Adipocyte (in vitro differentiated cells): ENCODE data around the gene ANKRD33B.
"Not testable (repeated sequence)": the region's sequence is repeated elsewhere in the genome, so short reads cannot be mapped to it uniquely, and the experiment has no call there.

Experiments
- DNase-seq: peaks from one replicate; pipeline ENCODE4 v3.0.0-alpha.2; 2015; ENCODE audit warnings: low read depth
- H3K27me3 ChIP-seq: replicated peaks from 2 replicates; pipeline ENCODE4 v1.7.0; 2013; ENCODE audit warnings: mild to moderate bottlenecking, low read length, moderate library complexity; ENCODE audit not compliant: control insufficient read depth, insufficient read depth
- H3K36me3 ChIP-seq: 2 replicates; pipeline ENCODE4 v1.7.0; 2013; ENCODE audit warnings: low read length, mild to moderate bottlenecking, moderate library complexity; ENCODE audit not compliant: control insufficient read depth, insufficient read depth, severe bottlenecking
- H3K4me1 ChIP-seq: 2 replicates; pipeline ENCODE4 v1.7.0; 2013; ENCODE audit warnings: mild to moderate bottlenecking, low read length, moderate library complexity; ENCODE audit not compliant: control insufficient read depth, insufficient read depth
- H3K4me3 ChIP-seq: 2 replicates; pipeline ENCODE4 v1.7.0; 2013; ENCODE audit warnings: mild to moderate bottlenecking, low read length, moderate library complexity
- H3K9ac ChIP-seq: 2 replicates; pipeline ENCODE4 v1.7.0; 2013; ENCODE audit warnings: mild to moderate bottlenecking, low read length, moderate library complexity
- H3K9me3 ChIP-seq: 2 replicates; pipeline ENCODE4 v1.7.0; 2013; ENCODE audit warnings: mild to moderate bottlenecking, low read length, moderate library complexity; ENCODE audit not compliant: control insufficient read depth

The ANKRD33B gene

DNA sequence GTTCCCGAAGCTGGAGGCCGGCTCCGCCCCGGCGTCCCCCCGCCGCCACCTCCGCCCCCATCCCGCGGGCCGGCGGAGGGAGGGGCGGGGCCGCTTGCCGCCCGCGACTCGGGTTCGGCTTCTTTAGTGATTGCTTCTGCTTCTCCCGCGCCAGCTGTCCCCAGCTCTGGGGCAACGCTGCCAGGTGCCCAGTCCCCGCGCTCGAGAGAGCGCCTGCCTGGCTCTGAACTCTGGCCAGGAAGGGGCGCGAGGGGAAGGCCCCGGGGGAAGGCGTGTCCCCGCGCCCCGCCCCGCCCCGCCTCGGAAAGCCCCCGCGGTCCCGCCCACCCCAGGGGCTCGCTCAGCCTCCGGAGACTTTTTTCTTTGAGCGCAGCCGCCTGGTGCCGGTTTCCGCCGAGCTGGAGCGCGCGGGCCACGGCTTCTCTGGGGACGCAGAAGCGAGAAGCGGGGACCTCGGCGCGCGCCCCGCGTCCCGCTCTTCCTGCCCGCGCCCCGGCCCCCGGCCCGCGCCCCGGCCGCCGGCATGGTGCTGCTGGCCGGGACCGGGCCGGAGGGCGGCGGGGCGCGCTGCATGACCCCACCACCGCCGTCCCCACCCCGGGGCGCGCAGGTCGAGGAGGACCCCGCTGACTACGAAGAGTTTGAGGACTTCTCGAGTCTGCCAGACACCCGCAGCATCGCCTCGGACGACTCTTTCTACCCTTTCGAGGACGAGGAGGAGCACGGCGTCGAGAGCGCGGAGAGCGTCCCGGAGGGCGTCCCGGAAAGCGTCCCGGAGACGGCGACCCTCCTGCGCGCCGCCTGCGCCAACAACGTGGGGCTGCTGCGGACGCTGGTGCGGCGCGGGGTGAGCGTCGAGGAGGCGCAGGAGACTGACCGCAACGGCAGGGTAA, at the start of gene ANKRD33B:
Gene ANKRD33B, plus strand, starts transcription at position 126 of the 893 bp plus-strand sequence. Its CDS starts 398 bp downstream, at position 524.
- H3K27me3 ChIP-seq: no peaks in the 10 kb centered on the region
- H3K4me3 ChIP-seq: peak within 1 kb of the TSS; percentile 90
- DNase-seq: peak; percentile 86
- H3K36me3 ChIP-seq: no peaks in the 10 kb centered on the region
- peak within 1 kb of the TSS; percentile 90 for H3K9ac ChIP-seq
- no peaks in the 10 kb centered on the region for H3K9me3 ChIP-seq
- H3K4me1 ChIP-seq: peaks cover 37% of the 10 kb centered on the region

DNA sequence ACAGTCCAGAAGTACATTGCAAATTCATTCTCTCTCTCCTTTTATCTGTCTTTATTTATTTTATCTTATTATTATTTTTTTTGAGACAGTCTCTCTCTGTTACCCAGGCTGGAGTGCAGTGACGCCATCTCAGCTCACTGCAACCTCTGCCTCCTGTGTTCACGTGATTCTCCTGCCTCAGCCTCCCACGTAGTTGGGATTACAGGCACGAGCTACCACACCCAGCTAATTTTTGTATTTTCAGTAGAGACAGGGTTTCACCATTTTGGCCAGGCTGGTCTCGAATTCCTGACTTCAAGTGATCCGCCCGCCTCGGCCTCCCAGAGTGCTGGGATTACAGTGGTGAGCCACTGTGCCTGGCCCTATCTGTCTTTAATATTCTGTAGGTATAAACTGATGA, 49.3 kb upstream of the ANKRD33B start:
- DNase-seq, H3K36me3 ChIP-seq, H3K27me3 ChIP-seq, H3K9ac ChIP-seq, H3K9me3 ChIP-seq, H3K4me3 ChIP-seq: not testable (repeated sequence)
- peaks cover 21% of the 10 kb centered on the region for H3K4me1 ChIP-seq

GRCh38 chr5:10515492-10515891, 48.4 kb upstream of the ANKRD33B start:
- Histone ChIP-seq H3K9ac (no peak overlapping the region), H3K4me3 (no peak overlapping the region), H3K27me3 (no peaks in the 10 kb centered on the region), H3K9me3 (peaks cover 6% of the 10 kb centered on the region), H3K36me3 (no peaks in the 10 kb centered on the region), H3K4me1 (peaks cover 26% of the 10 kb centered on the region)
- DNase-seq: no peak

- Histone ChIP-seq H3K4me1 (peaks cover 26% of the 10 kb centered on the region), H3K9me3 (peaks cover 6% of the 10 kb centered on the region), H3K27me3 (no peaks in the 10 kb centered on the region), H3K9ac (peak overlapping the region; percentile 51), H3K4me3 (no peak overlapping the region), H3K36me3 (no peaks in the 10 kb centered on the region)
- no peak for DNase-seq
Observed at GRCh38 chr5:10518347-10518746, 45.5 kb upstream of the ANKRD33B start.

GRCh38 chr5:10519729-10520128, 44.1 kb upstream of the ANKRD33B start:
- Histone ChIP-seq H3K27me3 (no peaks in the 10 kb centered on the region), H3K9me3 (peaks cover 6% of the 10 kb centered on the region), H3K4me1 (peaks cover 31% of the 10 kb centered on the region), H3K9ac (no peak overlapping the region), H3K4me3 (no peak overlapping the region), H3K36me3 (no peaks in the 10 kb centered on the region)
- DNase-seq: no peak

- Histone ChIP-seq H3K9me3 (peaks cover under 1% of the 10 kb centered on the region), H3K9ac (no peak overlapping the region), H3K27me3 (no peaks in the 10 kb centered on the region), H3K4me3 (no peak overlapping the region), H3K4me1 (peaks cover 40% of the 10 kb centered on the region), H3K36me3 (no peaks in the 10 kb centered on the region)
- DNase-seq: peak; percentile 82
Observed at GRCh38 chr5:10520706-10521105, 43.2 kb upstream of the ANKRD33B start.

DNA sequence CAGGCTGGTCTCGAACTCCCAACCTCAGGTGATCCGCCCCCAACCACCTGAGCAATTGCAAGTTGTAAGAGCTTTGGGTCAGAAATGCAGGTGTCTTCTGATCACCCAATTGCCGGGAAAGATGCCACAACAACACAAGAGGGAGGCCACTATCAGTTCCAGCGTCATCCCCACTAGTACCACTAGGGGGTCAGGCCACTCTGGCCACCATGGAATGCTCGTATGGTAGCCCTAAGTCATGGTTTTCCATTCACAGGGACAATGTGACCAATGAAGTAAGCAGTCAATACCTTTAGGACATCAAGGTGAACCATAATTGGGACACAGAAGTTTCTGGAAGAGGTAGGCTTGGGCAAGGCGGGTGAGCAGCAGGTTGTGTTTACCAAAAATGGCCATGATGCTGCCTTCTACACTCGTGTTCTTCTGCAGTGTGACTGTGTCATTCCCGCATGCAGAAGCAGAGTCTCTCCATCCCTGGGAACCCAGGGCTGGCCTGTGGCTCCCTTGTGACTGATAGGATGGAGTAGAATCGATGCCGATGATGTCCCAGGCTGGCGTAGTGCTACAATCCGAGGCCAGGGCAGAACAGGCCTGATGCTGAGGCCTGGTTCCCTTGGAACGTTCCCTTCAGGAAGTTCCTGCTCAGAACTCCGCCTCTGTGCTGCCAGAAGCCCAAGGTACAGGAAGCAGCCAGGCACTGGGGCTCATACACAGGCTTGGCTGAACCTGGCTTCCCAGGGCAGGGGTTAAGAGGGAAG, 42.2 kb upstream of the ANKRD33B start:
- no peaks in the 10 kb centered on the region for H3K9me3 ChIP-seq
- no peak for DNase-seq
- no peak overlapping the region for H3K4me3 ChIP-seq
- no peaks in the 10 kb centered on the region for H3K27me3 ChIP-seq
- H3K4me1 ChIP-seq: peaks cover 47% of the 10 kb centered on the region
- H3K36me3 ChIP-seq: no peaks in the 10 kb centered on the region
- H3K9ac ChIP-seq: no peak overlapping the region

GRCh38 chr5:10522224-10522611, 41.7 kb upstream of the ANKRD33B start:
- Histone ChIP-seq H3K4me3 (no peak overlapping the region), H3K36me3 (no peaks in the 10 kb centered on the region), H3K4me1 (peaks cover 48% of the 10 kb centered on the region), H3K9ac (no peak overlapping the region), H3K9me3 (no peaks in the 10 kb centered on the region), H3K27me3 (no peaks in the 10 kb centered on the region)
- DNase-seq: no peak

DNA sequence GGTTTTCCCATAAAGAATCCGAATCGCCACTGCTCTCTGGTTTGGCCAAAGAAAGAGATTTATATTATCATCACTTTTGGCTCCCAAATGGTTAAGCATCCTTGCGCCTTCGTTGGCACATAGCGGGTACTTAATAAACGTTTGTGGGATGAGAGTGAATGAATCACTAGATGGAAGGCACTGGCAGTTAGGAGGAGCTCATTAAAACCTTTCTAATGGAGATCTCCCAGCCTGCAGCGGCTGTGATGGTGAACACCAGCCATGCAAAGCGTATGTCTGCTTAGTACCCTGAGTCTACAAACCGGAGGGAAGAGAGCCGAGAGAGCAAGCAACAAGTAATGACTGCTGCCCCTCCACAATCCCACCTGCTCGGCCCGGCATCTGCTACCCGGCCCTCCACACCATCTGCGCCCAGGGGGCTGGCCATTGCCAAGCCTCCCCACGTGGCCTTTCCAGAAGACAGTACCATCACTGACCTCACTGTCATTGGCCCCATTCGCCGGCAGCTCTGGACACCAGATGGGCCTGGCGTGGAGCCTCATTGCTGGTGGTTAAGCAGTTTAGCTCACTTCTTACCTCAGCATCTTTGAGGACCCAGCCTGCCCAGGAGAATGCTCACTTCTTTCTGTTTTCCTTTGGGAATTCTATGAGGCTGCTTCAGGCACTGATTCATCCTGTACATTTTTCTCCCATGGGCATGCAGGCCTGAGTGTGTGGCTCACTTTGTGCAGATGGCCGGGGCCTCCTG, 39.3 kb upstream of the ANKRD33B start:
- Histone ChIP-seq H3K9me3 (no peaks in the 10 kb centered on the region), H3K27me3 (no peaks in the 10 kb centered on the region), H3K36me3 (no peaks in the 10 kb centered on the region), H3K4me1 (peaks cover 43% of the 10 kb centered on the region), H3K4me3 (no peak overlapping the region), H3K9ac (no peak overlapping the region)
- peak; percentile 68 for DNase-seq

- no peaks in the 10 kb centered on the region for H3K36me3 ChIP-seq
- no peaks in the 10 kb centered on the region for H3K9me3 ChIP-seq
- peak; percentile 38 for DNase-seq
- no peaks in the 10 kb centered on the region for H3K27me3 ChIP-seq
- H3K4me1 ChIP-seq: peaks cover 38% of the 10 kb centered on the region
- H3K4me3 ChIP-seq: no peak overlapping the region
- H3K9ac ChIP-seq: no peak overlapping the region
Observed at GRCh38 chr5:10525124-10525495, 38.8 kb upstream of the ANKRD33B start.
